ENCODE measurements around the gene ZSCAN20. TPM values are rescaled to one million over a fixed set of nuclear protein-coding genes. Genes with fewer than 3 reads are reported as not detected.

The ZSCAN20 gene
- total RNA-seq, 1 donor from 2014 or later: 14.8 TPM

GRCh38 chr1:33445108-33445507, 27.3 kb upstream of the ZSCAN20 start:
- Histone ChIP-seq H3K27ac (no peak overlapping the region), H3F3A (ENCODE audit: low read depth) (no peaks in the 10 kb centered on the region), H3K4me3 (no peak overlapping the region), H3K36me3 (no peaks in the 10 kb centered on the region), H3K79me2 (ENCODE audit: low read depth) (no peaks in the 10 kb centered on the region), H3K9me3 (ENCODE audit: low read depth) (no peaks in the 10 kb centered on the region), H2AFZ (replicated peaks) (no peak overlapping the region), H3K4me2 (no peak overlapping the region), H4K20me1 (ENCODE audit: low read depth) (no peaks in the 10 kb centered on the region), H3K9ac (no peak overlapping the region), H3K4me1 (peaks cover 7% of the 10 kb centered on the region), H3K27me3 (no peaks in the 10 kb centered on the region)
- no peak for DNase-seq (ENCODE audit: low spot score)
- TF ChIP-seq EZH2phosphoT487 (IDR thresholded peaks at IDR 0.05): no peak
- TF ChIP-seq CTCF (IDR thresholded peaks at IDR 0.05): no peak
- no peak for TF ChIP-seq EZH2 (IDR thresholded peaks at IDR 0.05)
- no peak overlapping the region for H3K4me3 Mint-ChIP-seq
- no peaks in the 10 kb centered on the region for H3K36me3 Mint-ChIP-seq
- no peak overlapping the region for H3K27ac Mint-ChIP-seq
- H3K4me1 Mint-ChIP-seq: peaks cover 20% of the 10 kb centered on the region
- H3K9me3 Mint-ChIP-seq: peaks cover 11% of the 10 kb centered on the region
- peaks cover 10% of the 10 kb centered on the region for H3K27me3 Mint-ChIP-seq (ENCODE audit: insufficient read depth, low read depth)

GRCh38 chr1:33446590-33446989, 25.9 kb upstream of the ZSCAN20 start:
- Histone ChIP-seq H3K4me1 (peaks cover 7% of the 10 kb centered on the region), H3F3A (ENCODE audit: low read depth) (no peaks in the 10 kb centered on the region), H3K4me2 (no peak overlapping the region), H3K9ac (no peak overlapping the region), H3K27me3 (no peaks in the 10 kb centered on the region), H3K4me3 (no peak overlapping the region), H3K27ac (no peak overlapping the region), H3K9me3 (ENCODE audit: low read depth) (no peaks in the 10 kb centered on the region), H2AFZ (replicated peaks) (no peak overlapping the region), H4K20me1 (ENCODE audit: low read depth) (no peaks in the 10 kb centered on the region), H3K79me2 (ENCODE audit: low read depth) (no peaks in the 10 kb centered on the region), H3K36me3 (no peaks in the 10 kb centered on the region)
- Mint-ChIP-seq H3K36me3 (no peaks in the 10 kb centered on the region), H3K27me3 (ENCODE audit: insufficient read depth, low read depth) (peaks cover 10% of the 10 kb centered on the region), H3K27ac (no peak overlapping the region), H3K9me3 (peaks cover 13% of the 10 kb centered on the region), H3K4me3 (no peak overlapping the region), H3K4me1 (peaks cover 14% of the 10 kb centered on the region)
- TF ChIP-seq EZH2 (IDR thresholded peaks at IDR 0.05) (no peak), CTCF (IDR thresholded peaks at IDR 0.05) (no peak), EZH2phosphoT487 (IDR thresholded peaks at IDR 0.05) (no peak)
- DNase-seq (ENCODE audit: low spot score): no peak

- peaks cover 27% of the 10 kb centered on the region for H3K4me1 Mint-ChIP-seq
- H3K36me3 ChIP-seq: no peaks in the 10 kb centered on the region
- peak overlapping the region; percentile 24 for H3K4me3 Mint-ChIP-seq
- no peaks in the 10 kb centered on the region for H3K36me3 Mint-ChIP-seq
- H3K27ac ChIP-seq: no peak overlapping the region
- no peak overlapping the region for H2AFZ ChIP-seq (replicated peaks)
- no peaks in the 10 kb centered on the region for H3K79me2 ChIP-seq (ENCODE audit: low read depth)
- no peak overlapping the region for H3K4me2 ChIP-seq
- peaks cover 5% of the 10 kb centered on the region for H3K9me3 Mint-ChIP-seq
- TF ChIP-seq CTCF (IDR thresholded peaks at IDR 0.05): no peak
- no peak for TF ChIP-seq EZH2 (IDR thresholded peaks at IDR 0.05)
- no peak for TF ChIP-seq EZH2phosphoT487 (IDR thresholded peaks at IDR 0.05)
- H4K20me1 ChIP-seq (ENCODE audit: low read depth): no peaks in the 10 kb centered on the region
- no peaks in the 10 kb centered on the region for H3K4me1 ChIP-seq
- H3K9me3 ChIP-seq (ENCODE audit: low read depth): no peaks in the 10 kb centered on the region
- H3F3A ChIP-seq (ENCODE audit: low read depth): no peaks in the 10 kb centered on the region
- H3K27me3 ChIP-seq: no peaks in the 10 kb centered on the region
- no peak overlapping the region for H3K9ac ChIP-seq
- H3K27me3 Mint-ChIP-seq (ENCODE audit: insufficient read depth, low read depth): peaks cover 9% of the 10 kb centered on the region
- no peak for DNase-seq (ENCODE audit: low spot score)
- no peak overlapping the region for H3K4me3 ChIP-seq
- no peak overlapping the region for H3K27ac Mint-ChIP-seq
These were observed 17.7 kb upstream of the ZSCAN20 start for GRCh38 chr1:33454646-33455282.
